DMS153 (cell line): ENCODE measurements around the gene ZNF740.
A peak's percentile ranks its signal among the peaks of the same experiment; 100 is the strongest.
"Not testable (repeated sequence)": the region's sequence is repeated elsewhere in the genome, so short reads cannot be mapped to it uniquely, and the experiment has no call there.

Source experiments
- DNase-seq: peaks from one replicate; lab custom pipeline; 2025; lab: John Stamatoyannopoulos, UW

Gene ZNF740

GRCh38 chr12:53194973-53195372 lies 14.5 kb downstream of the ZNF740 start:
- DNase-seq, result no peak

GRCh38 chr12:53195516-53196420 lies 15.2 kb downstream of the ZNF740 start:
- no peak for DNase-seq

GRCh38 chr12:53196486-53196885 lies 16.0 kb downstream of the ZNF740 start:
- DNase-seq, result no peak

GRCh38 chr12:53197011-53197640 lies 16.6 kb downstream of the ZNF740 start:
- no peak for DNase-seq

- no peak for DNase-seq
Observed at GRCh38 chr12:53198486-53199110, 18.1 kb downstream of the ZNF740 start.

- DNase-seq, result no peak
Observed at GRCh38 chr12:53199700-53200099, 19.2 kb downstream of the ZNF740 start.

GRCh38 chr12:53200107-53200457 lies 19.6 kb downstream of the ZNF740 start:
- no peak for DNase-seq

GRCh38 chr12:53200458-53201176 lies 20.1 kb downstream of the ZNF740 start:
- no peak for DNase-seq

GRCh38 chr12:53201177-53201541 lies 20.6 kb downstream of the ZNF740 start:
- no peak for DNase-seq

- no peak for DNase-seq
Observed at GRCh38 chr12:53201639-53202038, 21.1 kb downstream of the ZNF740 start.

GRCh38 chr12:53202316-53202715 lies 21.8 kb downstream of the ZNF740 start:
- not testable (repeated sequence) for DNase-seq

GRCh38 chr12:53204351-53204750 lies 23.8 kb downstream of the ZNF740 start:
- no peak for DNase-seq

GRCh38 chr12:53205747-53206419 lies 25.4 kb downstream of the ZNF740 start:
- DNase-seq, result no peak

- peak; percentile 24 for DNase-seq
Observed at GRCh38 chr12:53207042-53207441, 26.5 kb downstream of the ZNF740 start, which contains the start of gene ITGB7. TSS of gene ITGB7 (minus strand) at chr12:53207251. CDS start at chr12:53200443, 6,808 bp downstream.

GRCh38 chr12:53208435-53208834 lies 27.9 kb downstream of the ZNF740 start:
- DNase-seq, result no peak

GRCh38 chr12:53208877-53209463 lies 28.4 kb downstream of the ZNF740 start:
- no peak for DNase-seq

- no peak for DNase-seq
Observed at GRCh38 chr12:53210843-53211242, 30.3 kb downstream of the ZNF740 start.

GRCh38 chr12:53211476-53212381 lies 31.2 kb downstream of the ZNF740 start:
- no peak for DNase-seq

- DNase-seq, result no peak
Observed at GRCh38 chr12:53212931-53213330, 32.4 kb downstream of the ZNF740 start.

- DNase-seq, result peak; percentile 36
Observed at GRCh38 chr12:53213348-53213747, 32.8 kb downstream of the ZNF740 start.
